GM12878 (cell line): ENCODE data around the gene CDKN2B-AS1. TPM values are rescaled to one million over a fixed set of nuclear protein-coding genes. Genes with fewer than 3 reads are reported as not detected.

Experiments used
- ATAC-seq: fragments of 200-7000 bp; cut with Tn5 transposase; 3 replicates; pipeline ENCODE4 v1.9.1; 2020; ENCODE audit warnings: mild to moderate bottlenecking, moderate library complexity
- BruUV-seq: library from RNA; stranded (reverse); fragments of 400-500 nt; replicated peaks from 2 replicates; lab custom pipeline; 2021; lab: Mats Ljungman, UMichigan
- CTCF ChIA-PET: fragments of 300-600 bp; sonication (Branson Sonifier 250); formaldehyde crosslinking; extraction: SDS; loops from one replicate; lab custom pipeline; 2021; ENCODE audit warnings: inconsistent platforms; lab: Yijun Ruan, JAX
- POLR2A ChIA-PET: fragments of 350-600 bp; formaldehyde crosslinking; extraction: SDS; loops from one replicate; lab custom pipeline; 2021; ENCODE audit warnings: inconsistent platforms; lab: Charles Lee
- RAD21 ChIA-PET: fragments of 300-600 bp; sonication (Branson Sonifier 250); formaldehyde crosslinking; loops from one replicate; lab custom pipeline; 2023; ENCODE audit warnings: antibody characterized with exemption; ENCODE audit not compliant: unreplicated experiment; lab: Charles Lee
- SMC1A ChIA-PET: fragments of 300-600 bp; sonication (Branson Sonifier 250); formaldehyde crosslinking; loops from one replicate; lab custom pipeline; 2023; ENCODE audit not compliant: unreplicated experiment, uncharacterized antibody; lab: Charles Lee
- DNase-seq: peaks from one replicate; pipeline ENCODE4 v3.0.0-alpha.2; 2011; ENCODE audit warnings: low read depth, low spot score
- FAIRE-seq: peaks from 3 replicates; lab custom pipeline; 2011; peaks lifted over from hg19 to GRCh38; lab: Jason Lieb, UNC
- H2AFZ ChIP-seq: 2 replicates; pipeline ENCODE4 v1.6.0; 2011; ENCODE audit warnings: low read depth, low read length, control low read depth; ENCODE audit not compliant: control insufficient read depth
- H3K27ac ChIP-seq: 2 replicates; pipeline ENCODE4 v1.5.1; 2011; ENCODE audit warnings: control low read depth; ENCODE audit not compliant: control insufficient read depth, insufficient read depth
- H3K27me3 ChIP-seq, 2 experiments: replicated peaks in 1 of 2; 2 replicates each; pipeline versions ENCODE4 v1.6.0 to v1.6.1; 2011; ENCODE audit warnings: low read length in 1 of 2; ENCODE audit not compliant: control insufficient read depth in 2 of 2, insufficient read depth in 2 of 2
- H3K36me3 ChIP-seq, 2 experiments: 2 replicates each; pipeline ENCODE4 v1.5.1; 2011; ENCODE audit warnings: low read length in 1 of 2; ENCODE audit not compliant: control insufficient read depth in 2 of 2, insufficient read depth in 2 of 2
- H3K4me1 ChIP-seq: 2 replicates; pipeline ENCODE4 v1.6.1; 2011; ENCODE audit warnings: mild to moderate bottlenecking, low read length, moderate library complexity, mixed read lengths; ENCODE audit not compliant: control insufficient read depth, insufficient read depth
- H3K4me2 ChIP-seq: 2 replicates; pipeline ENCODE4 v1.6.0; 2011; ENCODE audit warnings: control low read depth; ENCODE audit not compliant: control insufficient read depth, insufficient read depth
- H3K4me3 ChIP-seq: fragments of 200-600 bp; sonication (generic); 2 replicates; pipeline ENCODE4 v1.5.1; 2016
- H3K79me2 ChIP-seq: 2 replicates; pipeline ENCODE4 v1.6.0; 2011; ENCODE audit warnings: low read length; ENCODE audit not compliant: control insufficient read depth, insufficient read depth
- H3K9ac ChIP-seq: 2 replicates; pipeline ENCODE4 v1.8.0; 2011; ENCODE audit warnings: low read length, control low read depth, mixed read lengths; ENCODE audit not compliant: control insufficient read depth, insufficient read depth
- H3K9me3 ChIP-seq: replicated peaks from 3 replicates; pipeline ENCODE4 v1.5.1; 2011; ENCODE audit warnings: mild to moderate bottlenecking, low read length; ENCODE audit not compliant: control insufficient read depth, insufficient read depth
- H4K20me1 ChIP-seq: 2 replicates; pipeline ENCODE4 v1.6.0; 2011; ENCODE audit not compliant: control insufficient read depth, insufficient read depth
- BACH1 ChIP-seq: fragments of 450-650 bp; IDR thresholded peaks from 2 replicates; pipeline ENCODE4 v1.6.1; 2017; ENCODE audit warnings: mild to moderate bottlenecking, borderline replicate concordance
- EED ChIP-seq: sonication (generic); IDR thresholded peaks from 2 replicates; pipeline ENCODE4 v1.6.1; 2016; ENCODE audit warnings: antibody characterized with exemption, low read depth
- MEF2B ChIP-seq: fragments of 450-650 bp; IDR thresholded peaks from 2 replicates; pipeline ENCODE4 v1.6.1; 2018; ENCODE audit warnings: mild to moderate bottlenecking, moderate library complexity; ENCODE audit not compliant: partially characterized antibody, poor library complexity, severe bottlenecking
- PML ChIP-seq: IDR thresholded peaks from 2 replicates; pipeline ENCODE4 v1.6.1; 2012; ENCODE audit warnings: low read length, inconsistent platforms
- RUNX3 ChIP-seq: IDR thresholded peaks from 2 replicates; pipeline ENCODE4 v1.6.1; 2012; ENCODE audit warnings: low read length, inconsistent platforms
- WGBS: methylation state at CpG from one replicate; pipeline ENCODE4 v1.1.6; 2016; ENCODE audit warnings: low lambda C conversion rate; ENCODE audit not compliant: insufficient replicate concordance, insufficient coverage; ENCODE audit errors: missing lambda C conversion rate; 5-methylcytosine and 5-hydroxymethylcytosine counted together
- in situ Hi-C: fragments of 300-500 bp; cut with MboI; formaldehyde crosslinking; loops from 9 replicates; pipeline ENCODE4 v1.14.3; 2018; ENCODE audit warnings: mixed read lengths
- intact Hi-C: fragments of 100-400 bp; cut with micrococcal nuclease; formaldehyde crosslinking; loops from one replicate; pipeline ENCODE4 v1.14.2; 2022; ENCODE audit not compliant: unreplicated experiment
- polyA plus RNA-seq, 11 experiments: library from polyadenylated mRNA; depleted of rRNA in 4 of 11; unstranded in 6 of 11; stranded (reverse) in 5 of 11; fragments of >200 nt; fragmentation: Nextera tagmentation in 4 of 11; fragmentation: Illumina TruSeq in 1 of 11; extraction: Ambion mirVana in 4 of 11; extraction: Trizol in 1 of 11; gene quantifications; 1 replicate in 1 of 11; 2 replicates in 10 of 11; pipeline versions ENCODE4 v1.2.1 to v1.2.3, GENCODE V29; 2011 to 2016; ENCODE audit warnings: inconsistent platforms in 2 of 11, missing spikeins in 2 of 11, low read depth in 1 of 11
- total RNA-seq, 4 experiments: library from RNA; depleted of rRNA in 3 of 4; stranded (reverse); fragments of >200 nt in 3 of 4; fragmentation: Illumina TruSeq in 1 of 4; extraction: Trizol in 1 of 4; gene quantifications; 2 replicates each; pipeline versions ENCODE4 v1.2.1 to v1.2.3, GENCODE V29; 2013 to 2021
- TF ChIP-seq, protein P1 (sequence below): fragments of 450-650 bp; formaldehyde crosslinking; IDR thresholded peaks from 2 replicates; pipeline ENCODE4 v1.4.0; 2020; ENCODE audit warnings: mild to moderate bottlenecking, moderate library complexity
- TF ChIP-seq, protein P2 (sequence below): fragments of 150-350 bp; IDR thresholded peaks from 2 replicates; pipeline ENCODE4 v1.6.1; 2014; ENCODE audit warnings: mild to moderate bottlenecking, low read depth, low read length
- TF ChIP-seq, protein P3 (sequence below): fragments of 450-650 bp; IDR thresholded peaks from 2 replicates; pipeline ENCODE4 v1.6.1; 2016; ENCODE audit warnings: mild to moderate bottlenecking

CDKN2B-AS1 gene
- total and polyA plus RNA-seq, 10 of the 15 experiments (the other 5 are each of a cell fraction or from before 2014, with no cell fraction given) = 0.22 to 2.2 (median 1.0) TPM; not detected in 1

DNA sequence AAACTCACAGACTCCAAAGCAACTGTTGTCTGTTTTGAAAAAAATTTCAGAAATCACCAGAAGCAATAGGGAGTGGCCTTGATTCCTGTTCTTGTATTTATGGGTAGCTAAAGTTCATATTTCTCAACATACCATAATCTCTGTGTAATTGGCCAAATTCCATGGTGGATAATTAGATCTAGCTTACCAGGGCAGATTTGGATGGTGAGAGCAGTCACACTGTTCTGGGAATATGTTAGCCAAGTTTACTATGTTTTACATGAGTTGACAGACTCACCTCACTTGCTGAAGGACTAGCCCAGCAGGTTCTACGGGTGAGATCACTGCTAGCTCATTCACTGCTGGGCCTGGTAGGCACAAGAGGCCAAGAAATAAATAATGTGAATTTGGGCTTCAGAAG is 47.2 kb downstream of the CDKN2B-AS1 start:
- Histone ChIP-seq H3K79me2 (no peaks in the 10 kb centered on the region), H3K27me3 (no peaks in the 10 kb centered on the region; a peak in 1 of 4 replicates)
- no peak for ATAC-seq
- TF ChIP-seq BACH1 (no peak), RUNX3 (no peak), PML (no peak), MEF2B (no peak), EED (no peak)
- TF ChIP-seq, protein P1, sequence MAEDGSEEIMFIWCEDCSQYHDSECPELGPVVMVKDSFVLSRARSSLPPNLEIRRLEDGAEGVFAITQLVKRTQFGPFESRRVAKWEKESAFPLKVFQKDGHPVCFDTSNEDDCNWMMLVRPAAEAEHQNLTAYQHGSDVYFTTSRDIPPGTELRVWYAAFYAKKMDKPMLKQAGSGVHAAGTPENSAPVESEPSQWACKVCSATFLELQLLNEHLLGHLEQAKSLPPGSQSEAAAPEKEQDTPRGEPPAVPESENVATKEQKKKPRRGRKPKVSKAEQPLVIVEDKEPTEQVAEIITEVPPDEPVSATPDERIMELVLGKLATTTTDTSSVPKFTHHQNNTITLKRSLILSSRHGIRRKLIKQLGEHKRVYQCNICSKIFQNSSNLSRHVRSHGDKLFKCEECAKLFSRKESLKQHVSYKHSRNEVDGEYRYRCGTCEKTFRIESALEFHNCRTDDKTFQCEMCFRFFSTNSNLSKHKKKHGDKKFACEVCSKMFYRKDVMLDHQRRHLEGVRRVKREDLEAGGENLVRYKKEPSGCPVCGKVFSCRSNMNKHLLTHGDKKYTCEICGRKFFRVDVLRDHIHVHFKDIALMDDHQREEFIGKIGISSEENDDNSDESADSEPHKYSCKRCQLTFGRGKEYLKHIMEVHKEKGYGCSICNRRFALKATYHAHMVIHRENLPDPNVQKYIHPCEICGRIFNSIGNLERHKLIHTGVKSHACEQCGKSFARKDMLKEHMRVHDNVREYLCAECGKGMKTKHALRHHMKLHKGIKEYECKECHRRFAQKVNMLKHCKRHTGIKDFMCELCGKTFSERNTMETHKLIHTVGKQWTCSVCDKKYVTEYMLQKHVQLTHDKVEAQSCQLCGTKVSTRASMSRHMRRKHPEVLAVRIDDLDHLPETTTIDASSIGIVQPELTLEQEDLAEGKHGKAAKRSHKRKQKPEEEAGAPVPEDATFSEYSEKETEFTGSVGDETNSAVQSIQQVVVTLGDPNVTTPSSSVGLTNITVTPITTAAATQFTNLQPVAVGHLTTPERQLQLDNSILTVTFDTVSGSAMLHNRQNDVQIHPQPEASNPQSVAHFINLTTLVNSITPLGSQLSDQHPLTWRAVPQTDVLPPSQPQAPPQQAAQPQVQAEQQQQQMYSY (CRISPR knock-in tag) = no peak
- TF ChIP-seq, protein P2, sequence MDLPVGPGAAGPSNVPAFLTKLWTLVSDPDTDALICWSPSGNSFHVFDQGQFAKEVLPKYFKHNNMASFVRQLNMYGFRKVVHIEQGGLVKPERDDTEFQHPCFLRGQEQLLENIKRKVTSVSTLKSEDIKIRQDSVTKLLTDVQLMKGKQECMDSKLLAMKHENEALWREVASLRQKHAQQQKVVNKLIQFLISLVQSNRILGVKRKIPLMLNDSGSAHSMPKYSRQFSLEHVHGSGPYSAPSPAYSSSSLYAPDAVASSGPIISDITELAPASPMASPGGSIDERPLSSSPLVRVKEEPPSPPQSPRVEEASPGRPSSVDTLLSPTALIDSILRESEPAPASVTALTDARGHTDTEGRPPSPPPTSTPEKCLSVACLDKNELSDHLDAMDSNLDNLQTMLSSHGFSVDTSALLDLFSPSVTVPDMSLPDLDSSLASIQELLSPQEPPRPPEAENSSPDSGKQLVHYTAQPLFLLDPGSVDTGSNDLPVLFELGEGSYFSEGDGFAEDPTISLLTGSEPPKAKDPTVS = no peak
- TF ChIP-seq, protein P3, sequence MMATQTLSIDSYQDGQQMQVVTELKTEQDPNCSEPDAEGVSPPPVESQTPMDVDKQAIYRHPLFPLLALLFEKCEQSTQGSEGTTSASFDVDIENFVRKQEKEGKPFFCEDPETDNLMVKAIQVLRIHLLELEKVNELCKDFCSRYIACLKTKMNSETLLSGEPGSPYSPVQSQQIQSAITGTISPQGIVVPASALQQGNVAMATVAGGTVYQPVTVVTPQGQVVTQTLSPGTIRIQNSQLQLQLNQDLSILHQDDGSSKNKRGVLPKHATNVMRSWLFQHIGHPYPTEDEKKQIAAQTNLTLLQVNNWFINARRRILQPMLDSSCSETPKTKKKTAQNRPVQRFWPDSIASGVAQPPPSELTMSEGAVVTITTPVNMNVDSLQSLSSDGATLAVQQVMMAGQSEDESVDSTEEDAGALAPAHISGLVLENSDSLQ = no peak
- TF ChIP-seq, all 136 proteins: peak for 0
- FAIRE-seq = no peak
- no peaks in the 10 kb centered on the region for H3K9me3 ChIP-seq
- intact Hi-C loops (no loop called here), in situ Hi-C loops (no loop called here)
- no peak overlapping the region for H3K4me3 ChIP-seq
- H3K9ac ChIP-seq = no peak overlapping the region
- no peaks in the 10 kb centered on the region for H3K4me1 ChIP-seq
- WGBS = 14% methylated on average over 1 of the region's 1 CpG
- ChIA-PET POLR2A (interaction anchor here (0.6 kb wide), 1 partner anchor 16 kb away, joined by 3 read pairs; no protein-coding TSS in a partner anchor), RAD21 (interaction anchor here (6.9 kb wide), 1 partner anchor 230 kb away, joined by 59 read pairs; no protein-coding TSS in a partner anchor), SMC1A (interaction anchor here (0.9 to 1.1 kb wide), 2 partner anchors 9 to 12 kb away, joined by 3 read pairs; no protein-coding TSS in a partner anchor), CTCF (interaction anchor here (1.2 to 9.7 kb wide), 6 partner anchors 10 to 411 kb away, joined by 3 to 182 read pairs (median 4); partner anchors contain the start of gene CDKN2B)
- H3K27ac ChIP-seq = no peak overlapping the region
- no peak overlapping the region for H3K4me2 ChIP-seq
- DNase-seq = no peak
- no peaks in the 10 kb centered on the region for H3K36me3 ChIP-seq
- no peaks in the 10 kb centered on the region for H4K20me1 ChIP-seq
- no TSS peak for BruUV-seq
- H2AFZ ChIP-seq = no peak overlapping the region
